SJCRH30 (cell line): Measurements from ENCODE around the gene DAPK1. TPM values are rescaled to one million over a fixed set of nuclear protein-coding genes. Genes with fewer than 3 reads are reported as not detected.

ENCODE experiments used
- DNase-seq, 2 experiments: peaks; one replicate each; pipeline ENCODE4 v3.0.0-alpha.2; 2015 to 2020
- H3K27ac ChIP-seq: fragments of 250-450 bp; sonication (Bioruptor Pico); 2 replicates; pipeline ENCODE4 v1.5.1; 2020; ENCODE audit warnings: mild to moderate bottlenecking, moderate library complexity
- H3K27me3 ChIP-seq: fragments of 250-450 bp; sonication (Bioruptor Pico); 2 replicates; pipeline ENCODE4 v1.5.1; 2020; ENCODE audit warnings: mild to moderate bottlenecking, moderate library complexity
- H3K36me3 ChIP-seq: fragments of 250-450 bp; sonication (Bioruptor Pico); 2 replicates; pipeline ENCODE4 v1.5.1; 2020; ENCODE audit warnings: mild to moderate bottlenecking, moderate library complexity
- H3K4me1 ChIP-seq: fragments of 250-450 bp; sonication (Bioruptor Pico); 2 replicates; pipeline ENCODE4 v1.5.1; 2020; ENCODE audit warnings: mild to moderate bottlenecking, moderate library complexity
- H3K4me3 ChIP-seq: fragments of 250-450 bp; sonication (Bioruptor Pico); 2 replicates; pipeline ENCODE4 v1.5.1; 2020; ENCODE audit warnings: mild to moderate bottlenecking, moderate library complexity
- H3K9me3 ChIP-seq: fragments of 250-450 bp; sonication (Bioruptor Pico); replicated peaks from 2 replicates; pipeline ENCODE4 v1.5.1; 2020; ENCODE audit warnings: mild to moderate bottlenecking, moderate library complexity
- total RNA-seq: library from RNA; depleted of rRNA; stranded (reverse); fragments of >200 nt; shearing (Covaris generic); gene quantifications from 2 replicates; pipeline ENCODE4 v1.2.3, GENCODE V29; 2014

DAPK1 gene
- total RNA-seq, 1 experiment from 2014 or later: 73.5 TPM

DNA sequence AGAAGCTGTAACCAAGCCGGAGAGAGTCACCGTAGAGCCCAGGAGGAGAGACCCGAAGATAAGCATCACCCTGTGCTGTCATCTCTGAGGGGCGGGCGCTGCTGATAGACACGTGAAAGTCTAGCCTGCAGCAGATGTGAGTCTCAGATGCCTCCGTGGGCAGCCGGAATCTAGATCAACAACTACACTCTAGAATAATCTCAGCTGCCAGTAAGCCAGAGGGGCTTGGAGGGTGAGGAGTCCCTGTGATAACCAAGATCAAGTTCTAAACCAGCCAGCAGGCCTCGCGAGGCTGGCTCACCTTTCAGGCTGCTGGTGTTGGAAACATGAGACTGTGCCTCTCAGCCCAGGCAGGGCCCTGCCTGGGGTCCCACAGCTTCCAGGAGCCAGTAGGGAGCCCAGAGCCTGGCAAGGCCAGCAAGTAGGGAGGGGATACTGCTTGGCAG, 54.1 kb downstream of the DAPK1 start:
- peak; percentile 26 to 62 for DNase-seq
- Histone ChIP-seq H3K36me3 (peaks cover 2% of the 10 kb centered on the region; the same call in 1 of the 2 replicates), H3K4me1 (no peaks in the 10 kb centered on the region)

DNA sequence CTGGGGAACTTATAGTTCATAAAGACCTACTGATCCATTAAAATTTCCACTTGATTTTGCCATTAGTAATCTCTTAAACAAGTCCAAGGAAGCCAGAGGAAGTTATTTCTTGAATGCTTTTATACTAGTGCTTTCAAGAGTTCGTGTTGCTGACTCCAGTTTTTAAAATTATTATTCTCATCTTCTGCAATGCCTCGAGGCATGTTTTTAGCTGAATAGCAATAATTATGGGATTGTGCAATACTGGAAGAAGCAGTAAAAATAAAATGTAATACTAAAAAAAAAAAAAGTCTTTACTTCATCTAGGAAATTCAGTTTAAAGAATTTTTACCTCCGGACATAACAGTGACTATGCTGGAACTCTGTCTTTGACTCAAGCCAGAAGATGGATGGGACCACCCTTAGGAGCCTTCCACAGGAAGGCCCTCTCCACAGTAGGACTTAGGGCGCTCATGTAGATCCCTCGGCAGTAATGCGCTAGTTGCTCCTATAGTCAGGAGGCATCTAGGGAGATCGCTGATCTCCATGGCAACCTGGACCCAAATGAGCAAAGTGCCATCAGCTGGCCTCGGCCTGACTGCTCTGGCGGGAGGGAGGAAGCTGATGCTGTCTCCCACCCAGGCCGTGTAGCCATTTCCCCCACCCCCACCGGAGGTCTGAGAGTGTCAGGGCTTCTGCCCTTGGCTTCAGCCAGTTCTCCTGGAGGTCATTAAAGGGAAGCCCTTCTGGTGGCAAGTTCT, 56.7 kb downstream of the DAPK1 start:
- Histone ChIP-seq H3K9me3 (no peaks in the 10 kb centered on the region), H3K27me3 (no peaks in the 10 kb centered on the region), H3K36me3 (no peaks in the 10 kb centered on the region; the same call in 1 of the 2 replicates), H3K4me1 (no peaks in the 10 kb centered on the region), H3K27ac (no peak overlapping the region), H3K4me3 (no peak overlapping the region)
- DNase-seq: no peak

More for the DNA sequence above, 54.1 kb downstream of the DAPK1 start:
- H3K27ac ChIP-seq: no peak overlapping the region
- H3K4me3 ChIP-seq: no peak overlapping the region
- no peaks in the 10 kb centered on the region for H3K9me3 ChIP-seq
- H3K27me3 ChIP-seq: no peaks in the 10 kb centered on the region

DNA sequence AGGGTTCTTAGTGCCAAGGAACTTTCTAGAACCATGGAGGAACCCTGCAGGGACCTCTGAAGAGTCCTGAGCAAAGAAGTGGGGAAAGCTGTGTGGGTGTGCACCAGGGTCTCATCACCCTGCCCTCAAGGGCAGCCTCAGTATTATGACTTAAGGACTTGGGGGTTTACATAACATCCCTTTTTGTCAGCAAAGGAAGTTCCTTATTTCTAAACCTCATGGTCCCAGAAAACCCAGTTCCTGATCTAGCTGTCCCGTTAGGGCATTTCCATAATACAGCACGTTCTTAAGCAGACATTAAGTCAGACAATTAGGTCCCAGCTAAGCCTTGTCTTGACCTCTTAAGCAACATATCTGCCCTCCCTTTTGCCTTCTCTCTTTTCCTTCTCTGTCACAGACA, 57.3 kb downstream of the DAPK1 start:
- DNase-seq: no peak
- no peaks in the 10 kb centered on the region for H3K36me3 ChIP-seq
- H3K27me3 ChIP-seq: no peaks in the 10 kb centered on the region
- H3K4me1 ChIP-seq: no peaks in the 10 kb centered on the region
- no peak overlapping the region for H3K4me3 ChIP-seq
- no peaks in the 10 kb centered on the region for H3K9me3 ChIP-seq
- H3K27ac ChIP-seq: no peak overlapping the region

GRCh38 chr9:87556039-87556438, 58.4 kb downstream of the DAPK1 start:
- DNase-seq: no peak
- no peaks in the 10 kb centered on the region for H3K27me3 ChIP-seq
- H3K36me3 ChIP-seq: 0 out of 2 replicates have a peak, but pooled peaks cover 4% of the 10 kb centered on the region

DNA sequence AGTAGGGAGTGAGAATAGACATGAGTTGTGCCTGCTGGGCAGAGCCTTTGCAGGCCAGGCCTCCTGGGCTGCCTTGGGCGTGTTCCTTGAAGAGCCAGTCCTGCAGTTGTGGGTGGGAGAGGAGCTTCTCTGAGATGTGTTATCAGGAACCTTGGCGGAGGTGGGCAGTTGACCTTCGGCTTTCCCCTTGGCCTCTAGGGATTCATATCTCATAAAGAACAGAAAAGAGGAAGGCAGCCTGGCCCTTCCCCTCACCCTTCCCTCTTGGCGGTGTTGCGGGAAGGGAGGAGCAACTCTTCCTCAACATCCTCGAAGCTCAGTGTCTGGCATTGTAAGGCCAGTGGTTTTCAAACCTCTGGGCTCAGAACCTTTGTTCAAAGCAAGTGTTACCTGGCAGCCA, 59.2 kb downstream of the DAPK1 start:
- Histone ChIP-seq H3K27me3 (no peaks in the 10 kb centered on the region), H3K4me3 (no peak overlapping the region), H3K9me3 (no peaks in the 10 kb centered on the region), H3K36me3 (0 out of 2 replicates have a peak, but pooled peaks cover 4% of the 10 kb centered on the region), H3K27ac (no peak overlapping the region), H3K4me1 (no peaks in the 10 kb centered on the region)
- no peak for DNase-seq

More at GRCh38 chr9:87556039-87556438, 58.4 kb downstream of the DAPK1 start:
- Histone ChIP-seq H3K4me3 (no peak overlapping the region), H3K9me3 (no peaks in the 10 kb centered on the region), H3K27ac (no peak overlapping the region), H3K4me1 (no peaks in the 10 kb centered on the region)

- no peak overlapping the region for H3K4me3 ChIP-seq
- 0 out of 2 replicates have a peak, but pooled peaks cover 4% of the 10 kb centered on the region for H3K36me3 ChIP-seq
- H3K27me3 ChIP-seq: no peaks in the 10 kb centered on the region
- no peaks in the 10 kb centered on the region for H3K4me1 ChIP-seq
- DNase-seq: peak in 1 of 2 experiments; percentile 22
- H3K9me3 ChIP-seq: no peaks in the 10 kb centered on the region
- no peak overlapping the region for H3K27ac ChIP-seq
Measured at GRCh38 chr9:87557996-87558395, 60.3 kb downstream of the DAPK1 start.

DNA sequence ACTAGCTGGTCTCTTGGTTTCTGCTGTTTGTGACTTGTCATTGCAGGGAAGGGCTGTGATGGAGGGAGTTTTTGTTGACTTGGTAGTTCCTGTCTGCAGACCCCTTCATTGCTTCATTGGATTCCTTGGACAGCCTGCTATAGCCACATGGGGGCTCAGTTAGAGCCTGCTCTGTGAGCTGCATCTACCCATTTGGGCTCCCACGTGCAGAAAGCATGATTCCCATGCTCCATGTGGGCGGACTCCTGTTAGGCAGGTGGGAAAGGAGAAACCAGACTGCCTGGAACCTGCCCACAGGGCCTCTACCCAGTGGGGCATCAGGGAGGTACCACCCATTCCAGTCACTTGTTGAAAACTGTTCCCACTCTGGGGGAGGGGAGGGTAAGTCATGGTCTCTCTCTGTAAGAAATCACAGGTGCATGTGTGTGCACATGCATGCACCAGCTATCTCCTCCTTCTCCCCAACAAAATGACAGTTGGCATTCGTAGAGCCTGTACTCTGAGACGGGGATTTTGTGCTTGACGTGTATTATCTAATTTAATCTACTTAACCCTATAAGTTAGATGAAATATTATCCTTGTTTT, 61.0 kb downstream of the DAPK1 start:
- Histone ChIP-seq H3K4me1 (no peaks in the 10 kb centered on the region), H3K36me3 (0 out of 2 replicates have a peak, but pooled peaks cover 4% of the 10 kb centered on the region), H3K27me3 (no peaks in the 10 kb centered on the region), H3K4me3 (no peak overlapping the region), H3K9me3 (no peaks in the 10 kb centered on the region), H3K27ac (no peak overlapping the region)
- no peak for DNase-seq

DNA sequence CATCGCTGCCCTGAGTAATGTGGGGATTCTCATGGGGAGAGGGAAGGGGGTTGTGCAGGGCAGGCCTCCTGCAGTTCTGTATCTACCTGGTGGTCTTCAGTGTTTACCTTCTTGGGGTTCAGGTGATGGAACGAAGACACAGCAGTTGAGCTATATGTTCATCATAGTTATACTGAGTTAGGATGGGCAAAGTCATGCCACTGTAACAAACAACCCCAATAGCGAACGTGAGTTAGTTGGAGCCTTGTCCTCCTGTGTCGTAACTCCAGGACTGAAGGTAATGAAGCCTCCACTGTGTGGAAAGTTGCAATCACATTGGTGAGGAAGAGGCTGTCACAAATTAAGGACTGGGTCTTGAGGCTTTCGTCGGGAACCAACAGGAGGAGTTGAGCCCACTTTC, 64.4 kb downstream of the DAPK1 start:
- DNase-seq: no peak
- H3K27me3 ChIP-seq: no peaks in the 10 kb centered on the region

DNA sequence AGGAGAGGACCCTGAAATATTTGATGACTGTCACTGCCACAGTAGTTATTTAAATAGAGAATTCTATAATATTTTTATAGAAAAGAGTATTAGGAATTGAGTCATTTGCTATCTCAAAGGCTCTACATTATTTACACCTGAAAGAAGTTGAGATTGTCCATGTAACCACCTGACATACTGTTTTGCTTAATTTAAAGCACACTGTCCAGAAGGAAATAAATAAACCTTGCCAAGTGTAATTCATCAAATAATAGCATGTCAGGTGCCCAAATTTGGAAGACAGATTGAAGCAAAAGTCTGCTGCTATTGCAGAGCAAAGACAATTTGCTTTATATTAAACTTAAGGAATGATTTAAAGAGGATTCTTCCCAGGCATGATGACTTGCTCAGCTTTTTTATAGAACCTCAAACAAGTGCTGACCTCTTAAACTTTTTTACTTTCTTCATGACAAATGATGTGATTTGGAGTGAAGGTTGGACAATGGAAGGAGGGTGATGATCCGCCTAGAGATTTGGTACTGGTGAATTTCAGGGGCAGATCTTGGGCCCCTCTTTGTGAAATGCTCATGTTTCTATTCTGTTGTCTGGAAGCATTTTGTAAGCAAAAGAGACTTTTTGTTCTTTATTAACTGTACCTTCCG, 65.0 kb downstream of the DAPK1 start:
- no peaks in the 10 kb centered on the region for H3K27me3 ChIP-seq
- H3K27ac ChIP-seq: no peak overlapping the region
- H3K9me3 ChIP-seq: no peaks in the 10 kb centered on the region
- 0 out of 2 replicates have a peak, but pooled peaks cover 4% of the 10 kb centered on the region for H3K36me3 ChIP-seq
- no peak for DNase-seq
- H3K4me1 ChIP-seq: no peaks in the 10 kb centered on the region
- H3K4me3 ChIP-seq: no peak overlapping the region

More for the DNA sequence above, 64.4 kb downstream of the DAPK1 start:
- Histone ChIP-seq H3K4me1 (no peaks in the 10 kb centered on the region), H3K27ac (no peak overlapping the region), H3K9me3 (no peaks in the 10 kb centered on the region), H3K4me3 (no peak overlapping the region), H3K36me3 (0 out of 2 replicates have a peak, but pooled peaks cover 4% of the 10 kb centered on the region)

- Histone ChIP-seq H3K36me3 (0 out of 2 replicates have a peak, but pooled peaks cover 4% of the 10 kb centered on the region), H3K27me3 (no peaks in the 10 kb centered on the region), H3K4me3 (no peak overlapping the region), H3K9me3 (no peaks in the 10 kb centered on the region), H3K4me1 (no peaks in the 10 kb centered on the region), H3K27ac (no peak overlapping the region)
- no peak for DNase-seq
Measured at GRCh38 chr9:87564111-87564510, 66.4 kb downstream of the DAPK1 start.

- H3K4me1 ChIP-seq: no peaks in the 10 kb centered on the region
- H3K27ac ChIP-seq: no peak overlapping the region
- no peak overlapping the region for H3K4me3 ChIP-seq
- 0 out of 2 replicates have a peak, but pooled peaks cover 4% of the 10 kb centered on the region for H3K36me3 ChIP-seq
- no peak for DNase-seq
- no peaks in the 10 kb centered on the region for H3K27me3 ChIP-seq
- H3K9me3 ChIP-seq: no peaks in the 10 kb centered on the region
Measured at GRCh38 chr9:87564791-87565241, 67.1 kb downstream of the DAPK1 start.

DNA sequence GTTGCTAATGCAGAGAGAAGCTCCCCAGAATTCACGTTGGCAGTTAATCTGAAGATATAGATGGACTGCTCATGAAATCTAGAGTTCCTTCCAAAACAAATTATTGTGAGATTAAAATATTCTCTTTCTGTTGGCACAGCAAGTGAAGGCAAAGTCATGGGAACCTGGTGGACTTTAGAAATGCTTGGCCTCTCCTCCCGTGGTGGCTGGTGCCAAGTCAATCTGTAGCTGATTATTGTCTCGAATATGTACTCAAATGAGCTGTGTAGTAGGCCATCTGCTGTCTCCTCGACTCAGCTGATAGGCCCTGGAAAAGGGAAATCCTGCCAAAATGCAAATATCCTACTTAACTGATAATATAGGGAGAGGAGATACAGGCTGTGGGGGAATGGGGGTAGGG, 69.3 kb downstream of the DAPK1 start:
- no peak overlapping the region for H3K4me3 ChIP-seq
- H3K36me3 ChIP-seq: no peaks in the 10 kb centered on the region
- H3K4me1 ChIP-seq: peaks cover 7% of the 10 kb centered on the region
- no peaks in the 10 kb centered on the region for H3K27me3 ChIP-seq
- H3K27ac ChIP-seq: no peak overlapping the region
- H3K9me3 ChIP-seq: no peaks in the 10 kb centered on the region
- no peak for DNase-seq

- Histone ChIP-seq H3K4me3 (no peak overlapping the region), H3K9me3 (no peaks in the 10 kb centered on the region), H3K4me1 (peaks cover 7% of the 10 kb centered on the region), H3K36me3 (no peaks in the 10 kb centered on the region), H3K27me3 (no peaks in the 10 kb centered on the region), H3K27ac (no peak overlapping the region)
- DNase-seq: no peak
Measured at GRCh38 chr9:87567571-87567970, 69.9 kb downstream of the DAPK1 start.

- H3K4me1 ChIP-seq: peaks cover 7% of the 10 kb centered on the region
- H3K4me3 ChIP-seq: no peak overlapping the region
- no peak for DNase-seq
- no peaks in the 10 kb centered on the region for H3K27me3 ChIP-seq
- H3K27ac ChIP-seq: no peak overlapping the region
- no peaks in the 10 kb centered on the region for H3K9me3 ChIP-seq
- no peaks in the 10 kb centered on the region for H3K36me3 ChIP-seq
Measured at GRCh38 chr9:87567983-87568382, 70.3 kb downstream of the DAPK1 start.

- H3K4me3 ChIP-seq: no peak overlapping the region
- no peaks in the 10 kb centered on the region for H3K9me3 ChIP-seq
- no peaks in the 10 kb centered on the region for H3K27me3 ChIP-seq
- DNase-seq: no peak
- H3K27ac ChIP-seq: no peak overlapping the region
- H3K36me3 ChIP-seq: no peaks in the 10 kb centered on the region
- peaks cover 7% of the 10 kb centered on the region for H3K4me1 ChIP-seq
Measured at GRCh38 chr9:87568401-87568800, 70.7 kb downstream of the DAPK1 start.
